ENCODE data around the gene TSPAN18.

The TSPAN18 gene

DNA sequence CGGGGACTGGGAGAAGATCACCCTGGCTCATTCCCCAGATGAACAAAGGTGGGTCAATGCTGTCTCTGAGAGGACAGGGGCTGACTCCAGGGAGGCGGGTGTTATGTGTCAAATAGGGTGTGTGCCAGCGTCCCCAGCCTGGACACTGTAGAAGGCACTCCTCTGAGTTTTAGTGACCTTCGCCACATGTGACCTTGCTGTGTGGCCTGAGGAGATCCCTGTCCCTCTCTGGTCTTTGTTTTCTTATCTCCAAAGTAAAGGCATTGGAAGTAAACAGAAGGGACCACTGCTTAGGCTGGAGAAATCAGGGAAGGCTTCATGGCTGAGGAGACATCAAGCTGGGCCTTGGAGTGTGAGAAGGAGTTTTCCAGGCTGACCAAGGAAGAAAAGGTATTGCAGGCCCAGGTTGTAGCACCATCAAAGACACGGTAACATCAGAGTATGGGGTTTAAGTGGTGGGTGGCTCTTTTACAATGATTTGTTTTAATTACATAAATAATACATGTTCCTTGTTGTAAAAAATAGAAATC, 149.5 kb downstream of the TSPAN18 start:
- DNase-seq, result no peak

DNA sequence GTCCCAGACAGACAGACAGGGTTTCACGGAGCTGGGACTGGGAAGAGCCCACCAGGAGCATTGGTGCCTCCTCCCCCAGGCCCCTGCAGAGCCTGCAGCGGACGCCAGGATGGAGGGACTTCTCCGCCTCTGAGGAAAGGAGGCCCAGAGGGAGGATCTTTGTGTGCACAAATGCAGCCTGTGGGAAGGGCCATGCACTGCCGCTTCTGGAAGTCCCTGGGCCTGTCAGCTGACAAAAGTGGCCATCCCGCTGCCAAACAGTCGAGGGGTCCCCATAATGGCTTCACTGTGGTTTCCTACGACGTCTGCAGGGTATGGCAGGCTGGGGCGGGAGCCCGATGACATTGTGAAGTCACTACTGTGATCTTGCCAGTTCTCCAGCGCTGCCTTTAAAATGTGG, 150.1 kb downstream of the TSPAN18 start:
- DNase-seq, result no peak

- no peak for DNase-seq
Observed at GRCh38 chr11:44877571-44878497, 151.1 kb downstream of the TSPAN18 start.

GRCh38 chr11:44878711-44879110, 151.9 kb downstream of the TSPAN18 start:
- DNase-seq, result no peak

- no peak for DNase-seq
Observed at GRCh38 chr11:44879432-44879831, 152.7 kb downstream of the TSPAN18 start.

GRCh38 chr11:44880511-44880910, 153.7 kb downstream of the TSPAN18 start:
- DNase-seq, result no peak

GRCh38 chr11:44880953-44881352, 154.2 kb downstream of the TSPAN18 start:
- DNase-seq, result no peak

DNA sequence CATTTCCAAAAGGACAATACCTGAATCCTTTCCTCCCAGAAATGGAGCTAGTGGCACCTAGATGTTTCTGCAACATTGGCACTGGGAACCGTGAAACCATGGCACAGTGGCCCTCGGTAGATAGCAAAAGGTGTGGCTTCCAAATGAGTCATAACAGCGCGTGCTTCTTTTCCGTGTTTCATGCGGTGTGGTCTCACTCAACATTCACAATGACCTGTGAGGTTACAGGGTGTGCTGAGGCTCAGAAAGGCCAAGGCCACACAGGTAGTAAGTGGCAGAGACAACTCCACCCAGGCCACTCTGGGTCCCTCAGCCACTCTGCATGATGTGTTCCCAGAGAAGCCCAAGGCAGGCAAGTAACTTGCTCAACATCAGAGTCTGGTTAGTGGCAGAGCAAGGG, 156.5 kb downstream of the TSPAN18 start:
- no peak for DNase-seq

GRCh38 chr11:44884056-44884455, 157.3 kb downstream of the TSPAN18 start:
- no peak for DNase-seq

DNA sequence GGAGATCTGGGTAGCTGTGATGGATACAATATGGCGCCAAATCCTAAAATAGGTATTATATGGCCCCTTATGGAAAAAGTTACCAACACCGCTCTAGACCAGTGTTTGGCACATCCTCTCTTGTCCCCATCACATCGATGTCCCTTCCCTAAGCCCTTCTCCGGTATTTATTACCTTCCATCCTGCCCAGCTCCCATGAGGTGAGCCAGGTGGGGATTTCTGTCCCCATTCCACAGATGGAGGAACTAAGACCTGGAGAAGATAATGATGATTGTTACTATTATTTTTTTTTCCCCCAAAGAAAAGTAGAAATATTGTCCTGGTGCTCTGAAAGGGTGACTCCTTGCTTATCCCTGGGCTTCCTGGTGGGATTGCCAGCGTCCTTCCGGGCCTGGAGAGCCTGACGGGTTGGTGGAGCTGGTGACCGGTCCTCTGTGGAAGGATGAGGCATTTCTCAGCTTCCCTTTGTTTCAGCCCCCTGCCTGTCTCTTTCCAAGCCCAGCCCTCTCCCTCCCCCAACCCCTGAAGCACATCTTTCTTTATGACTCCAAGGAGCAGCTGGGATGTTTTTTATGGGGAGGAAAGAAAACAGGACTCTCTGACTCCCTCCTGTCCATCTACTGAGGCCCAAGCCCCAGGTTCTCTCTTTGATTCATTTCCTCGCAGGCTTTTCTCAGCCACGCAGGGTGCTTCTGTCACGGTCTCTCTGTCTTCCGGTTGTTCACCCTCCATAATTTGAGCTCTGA, 158.5 kb downstream of the TSPAN18 start:
- DNase-seq, result no peak

DNA sequence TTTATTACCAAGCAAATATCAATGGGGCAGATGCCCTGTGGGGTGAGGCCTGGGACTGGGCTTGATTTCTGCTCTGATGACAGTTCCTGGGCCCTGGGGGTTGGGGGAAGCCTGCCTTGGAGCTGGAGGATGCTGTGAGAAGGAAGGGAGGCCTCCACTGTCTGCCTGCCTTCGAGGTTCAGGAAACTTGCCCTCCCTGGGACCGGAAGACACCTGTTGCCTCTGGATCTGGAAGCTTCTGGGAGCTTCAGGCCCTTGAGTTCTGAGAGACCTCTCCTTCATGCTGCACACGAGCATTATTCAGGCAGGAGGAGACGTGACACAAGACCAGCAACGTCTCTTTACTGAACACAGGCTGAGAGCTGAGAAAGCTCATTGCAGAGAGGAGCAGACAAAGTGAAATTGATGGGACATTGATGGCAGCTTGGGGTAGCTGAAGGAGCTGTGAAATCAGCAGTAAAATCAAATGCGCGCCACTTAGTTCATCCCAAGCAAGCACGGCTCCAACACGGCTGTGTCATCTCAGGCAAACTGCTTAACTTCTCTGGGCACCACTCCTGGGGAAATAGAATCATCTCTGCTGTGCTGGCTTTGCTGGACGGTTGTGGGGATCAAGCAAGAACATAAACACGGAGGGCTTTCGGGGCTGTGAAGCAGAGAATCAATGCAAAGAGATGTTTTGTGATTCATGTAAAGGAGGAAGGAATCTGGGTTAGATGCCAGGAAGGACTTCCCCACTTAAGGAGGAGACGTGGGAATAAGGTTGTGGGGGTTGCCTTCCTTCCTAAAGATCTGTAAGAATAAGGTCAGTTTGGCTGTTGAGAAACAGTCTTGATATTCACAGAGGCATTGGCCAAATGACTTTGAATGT, 159.4 kb downstream of the TSPAN18 start:
- no peak for DNase-seq

GRCh38 chr11:44886790-44887140, 160.0 kb downstream of the TSPAN18 start:
- DNase-seq, result no peak

DNA sequence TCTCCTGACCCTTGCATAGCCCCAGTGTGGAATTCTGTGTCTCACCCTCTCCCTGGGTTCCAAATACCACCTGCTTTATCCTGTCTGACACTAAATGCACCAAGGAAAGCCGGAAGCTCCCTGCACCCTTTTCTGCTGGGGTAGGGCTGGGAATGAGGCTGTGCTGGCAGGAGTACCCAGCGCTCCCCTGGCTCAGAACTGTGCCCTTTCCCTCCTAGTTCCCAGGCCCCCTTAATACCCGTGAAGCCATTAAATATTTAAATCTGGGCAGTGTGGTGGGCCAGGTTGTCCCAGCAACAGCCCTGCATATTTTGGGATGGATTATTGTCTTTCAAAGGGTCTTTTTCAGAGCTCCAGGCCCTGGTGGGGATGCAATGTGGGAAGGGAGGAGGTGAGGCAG, 160.9 kb downstream of the TSPAN18 start:
- DNase-seq, result no peak

DNA sequence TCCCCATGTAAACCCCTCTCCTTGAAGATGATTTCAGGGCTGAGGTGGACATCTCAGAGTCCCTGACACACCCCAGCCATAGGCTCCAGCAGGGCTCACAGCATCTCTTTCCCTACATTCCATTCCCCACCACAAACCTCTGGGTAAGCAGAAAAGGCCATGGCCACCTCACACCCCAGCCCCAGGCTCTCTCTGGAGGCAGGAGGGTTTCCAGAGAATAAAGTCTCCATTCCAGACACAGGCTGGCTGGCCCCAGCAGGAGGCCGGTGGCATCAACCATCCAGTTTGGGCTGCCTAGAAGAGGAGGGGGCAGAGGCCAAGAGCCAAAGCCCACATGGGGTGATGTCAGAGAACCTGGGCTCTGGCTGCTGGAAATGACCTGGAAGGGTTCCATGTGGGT, 162.5 kb downstream of the TSPAN18 start:
- no peak for DNase-seq

DNA sequence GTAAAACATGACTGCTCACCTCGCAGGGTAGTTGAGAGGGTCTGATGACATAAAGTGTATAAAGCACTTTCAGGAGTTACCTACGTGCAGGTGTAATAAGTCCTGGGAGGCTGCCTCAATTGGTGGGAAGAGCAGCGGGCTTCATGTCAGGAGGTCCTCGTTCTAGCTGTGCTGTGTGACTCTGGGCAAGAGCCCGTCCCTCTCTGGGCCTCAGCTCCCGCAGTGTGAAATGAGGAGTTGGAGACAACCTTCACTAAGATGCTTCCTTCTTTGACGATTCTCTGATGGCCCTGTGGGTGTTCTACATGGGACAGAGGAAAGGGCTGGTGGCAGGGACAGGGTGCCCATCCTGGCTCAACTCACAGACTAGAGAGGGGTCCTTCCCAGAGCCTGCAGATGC, 166.1 kb downstream of the TSPAN18 start:
- no peak for DNase-seq

DNA sequence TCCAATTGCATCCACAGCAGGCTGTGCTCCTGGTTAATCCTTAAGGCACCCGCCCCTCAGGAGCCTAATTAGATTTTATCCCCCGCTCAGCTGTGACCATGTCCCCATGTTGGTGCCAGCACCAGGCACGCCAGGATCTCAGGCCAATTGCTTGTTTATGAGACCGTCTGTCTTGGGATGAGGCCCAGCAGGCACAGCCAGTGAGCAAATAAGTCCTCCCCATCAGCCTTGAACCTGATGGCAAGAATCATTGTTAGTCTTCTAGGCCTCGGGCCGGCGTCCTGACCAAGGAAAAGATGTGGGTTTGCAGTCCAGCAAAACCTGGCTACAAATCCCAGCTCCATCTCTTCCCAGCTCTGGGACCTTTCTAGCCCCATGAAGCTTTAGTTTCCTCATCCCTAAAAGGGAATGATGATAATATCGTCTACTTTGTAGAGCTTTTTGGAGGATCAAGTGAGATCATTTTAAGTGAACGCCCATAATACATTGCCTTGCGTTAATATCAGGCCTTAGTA, 166.6 kb downstream of the TSPAN18 start:
- DNase-seq, result no peak

DNA sequence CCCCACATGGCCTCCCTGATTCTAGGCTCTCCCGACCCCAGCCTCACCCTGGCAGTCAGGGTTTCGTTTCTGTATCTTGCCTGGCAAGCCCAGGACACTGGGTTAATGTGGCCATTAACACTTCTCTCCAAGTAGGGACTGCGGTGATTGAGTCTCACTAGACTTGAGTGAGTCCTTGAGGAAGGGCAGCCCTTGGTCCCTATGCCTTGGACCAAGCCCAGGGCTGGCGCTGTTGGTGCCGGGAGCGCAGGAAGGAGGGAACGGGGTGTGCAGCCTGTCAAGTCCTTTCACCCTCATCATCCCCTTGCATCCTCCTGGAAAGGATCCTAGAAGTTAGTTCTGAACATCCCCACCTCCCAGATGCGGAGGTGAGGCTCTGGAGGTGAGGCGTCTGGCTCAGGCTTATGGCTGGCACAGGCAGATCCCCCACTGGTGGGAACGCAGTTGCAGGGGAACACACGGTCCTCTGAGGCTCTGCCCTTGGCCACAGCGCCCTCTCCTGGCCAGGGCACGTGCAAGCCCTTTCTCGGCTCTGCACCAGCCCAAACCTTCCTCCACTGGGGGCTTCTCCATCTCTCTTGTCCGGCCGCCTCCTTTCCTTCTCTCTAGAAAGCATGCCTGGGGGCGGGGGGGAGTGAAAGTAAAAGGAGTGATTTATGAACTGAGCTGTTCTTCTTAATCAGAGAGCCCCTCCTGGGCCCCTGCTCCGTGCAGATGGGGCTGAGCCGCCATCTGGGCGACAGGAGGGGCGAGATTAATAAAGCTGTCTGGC, 167.3 kb downstream of the TSPAN18 start:
- DNase-seq, result peak; percentile 57

DNA sequence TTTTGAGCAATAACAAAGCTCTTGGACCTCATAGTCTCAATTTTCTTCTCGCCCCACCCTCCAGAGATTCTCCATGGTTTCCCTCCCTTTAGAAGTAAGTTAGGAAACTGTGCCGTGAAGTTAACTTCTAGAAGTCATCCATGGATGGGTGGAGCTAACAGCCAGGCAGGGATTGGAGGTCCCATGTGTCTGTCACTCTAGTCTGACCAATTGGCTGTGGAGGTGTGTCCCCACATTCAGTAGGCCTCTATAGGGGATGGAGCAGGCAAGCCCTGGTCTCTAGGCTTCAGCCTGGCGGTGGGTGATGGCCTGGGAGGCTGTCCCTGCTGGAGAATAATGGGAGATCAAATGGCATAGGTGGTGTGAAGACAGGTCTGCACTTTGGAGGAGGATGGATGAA, 173.2 kb downstream of the TSPAN18 start:
- DNase-seq, result no peak

DNA sequence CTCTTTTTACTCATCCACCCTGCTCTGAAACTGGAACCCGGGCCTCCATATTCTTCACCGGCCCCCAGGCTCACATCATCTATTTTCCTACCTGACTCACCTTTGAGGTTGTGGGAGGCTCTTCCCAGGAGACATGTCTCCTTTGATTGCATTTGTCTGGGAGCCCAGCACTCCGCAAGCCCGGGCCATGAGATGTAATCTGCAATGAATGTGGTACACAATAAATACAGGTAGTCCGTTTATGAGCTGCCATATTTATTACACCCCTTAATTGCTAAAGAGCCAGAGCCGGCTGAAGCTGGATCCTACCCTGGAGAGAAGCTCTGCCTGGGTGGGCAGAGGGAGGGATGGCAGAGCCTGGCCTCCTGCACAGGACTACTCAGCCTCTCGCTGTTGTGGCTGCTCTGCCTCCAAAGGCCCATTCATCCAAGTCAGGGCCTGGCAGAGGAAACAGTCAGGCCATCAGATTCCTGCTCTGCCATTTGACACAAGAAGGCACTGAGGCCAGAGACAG, 174.4 kb downstream of the TSPAN18 start:
- DNase-seq, result no peak

- DNase-seq, result no peak
Observed at GRCh38 chr11:44901786-44902185, 175.0 kb downstream of the TSPAN18 start.

DNA sequence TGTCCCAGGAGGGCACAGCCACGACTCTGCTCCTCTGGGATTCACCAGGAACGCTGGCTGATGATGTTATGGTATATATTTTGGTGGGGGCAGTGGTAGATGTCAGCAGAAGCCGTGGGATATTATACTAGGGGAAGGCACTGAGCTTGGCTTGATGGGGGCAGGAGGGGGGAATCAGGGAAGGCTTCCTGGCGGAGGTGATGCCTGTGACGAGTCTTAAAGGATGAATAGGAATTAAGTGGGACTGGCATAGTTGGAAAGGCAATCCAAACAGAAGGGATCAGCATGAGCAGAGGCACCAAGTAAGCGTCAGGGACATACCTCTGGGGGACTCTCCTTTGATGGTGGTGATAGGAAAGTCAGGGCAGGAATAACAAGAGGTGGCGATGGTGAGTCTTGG, 176.3 kb downstream of the TSPAN18 start:
- no peak for DNase-seq

DNA sequence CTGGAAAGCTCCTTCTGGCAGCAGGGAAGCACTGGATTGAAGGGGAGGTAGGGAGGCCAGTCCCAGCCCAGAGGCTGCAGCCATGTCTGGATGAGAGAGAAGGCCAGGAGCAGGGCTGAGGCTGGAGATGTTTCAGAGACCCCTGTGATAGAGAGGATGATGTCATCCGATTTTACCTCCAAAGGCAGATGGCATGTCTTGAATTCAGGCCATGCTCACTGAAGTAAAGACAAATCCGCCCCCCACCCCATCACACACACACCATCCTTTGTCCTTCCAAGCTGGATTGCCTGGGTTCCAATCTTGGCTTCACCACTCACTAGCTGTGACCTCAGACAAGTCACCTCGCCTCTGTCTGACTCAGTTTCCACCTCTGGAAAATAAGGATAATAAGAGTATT, 176.8 kb downstream of the TSPAN18 start:
- DNase-seq, result no peak

All from activated CD8-positive, alpha-beta memory T cell treated with anti-CD3 and anti-CD28 coated beads, Interleukin-2, amount 50 U/mL, for 4 hours (primary cell).